ENCODE data around the gene TTLL10. TPM values are rescaled to one million over a fixed set of nuclear protein-coding genes. Genes with fewer than 3 reads are reported as not detected.

Gene TTLL10
- polyA plus RNA-seq, 3 donors = 0.29 to 0.71 (median 0.58) TPM

- DNase-seq (ENCODE audit: low read depth in 3 of 3, low spot score in 2 of 3) = no peak
These were observed 69.0 kb downstream of the TTLL10 start for GRCh38 chr1:1242461-1243265.

GRCh38 chr1:1243266-1243660 is 69.6 kb downstream of the TTLL10 start:
- no peak for DNase-seq (ENCODE audit: low read depth in 3 of 3, low spot score in 2 of 3)

GRCh38 chr1:1243807-1244191 is 70.1 kb downstream of the TTLL10 start:
- no peak for DNase-seq (ENCODE audit: low read depth in 3 of 3, low spot score in 2 of 3)

DNA sequence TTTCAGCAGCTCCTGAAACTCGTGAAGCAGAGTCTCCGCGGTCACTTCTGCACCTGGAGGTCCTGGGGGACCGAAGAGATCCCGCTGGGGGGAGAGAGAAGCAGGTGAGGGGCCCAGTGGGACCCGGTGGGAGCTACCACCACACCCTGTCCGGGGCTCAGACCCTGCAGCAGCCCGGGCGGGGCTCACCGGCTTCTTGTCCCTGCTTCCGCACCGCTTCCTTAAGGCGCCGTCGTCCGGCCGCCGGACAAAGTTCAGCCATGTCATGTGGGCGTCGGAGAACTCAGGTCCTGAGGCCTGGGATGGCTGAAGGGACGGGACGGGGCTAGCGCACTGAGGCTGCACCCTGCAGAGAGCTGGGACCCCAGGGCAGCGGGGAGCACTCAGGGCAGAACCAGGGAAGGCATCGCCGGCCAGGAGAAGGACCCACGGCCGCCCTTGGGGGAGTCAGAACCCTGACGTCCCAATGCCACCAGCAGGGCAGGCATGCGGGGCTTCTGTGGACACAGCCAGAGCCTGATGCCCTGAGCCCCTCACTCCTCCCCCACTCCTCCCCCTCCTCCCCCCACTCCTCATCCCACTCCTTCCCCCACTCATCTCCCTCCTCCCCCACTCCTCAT is 70.6 kb downstream of the TTLL10 start:
- no peak for DNase-seq (ENCODE audit: low read depth in 3 of 3, low spot score in 2 of 3)

DNA sequence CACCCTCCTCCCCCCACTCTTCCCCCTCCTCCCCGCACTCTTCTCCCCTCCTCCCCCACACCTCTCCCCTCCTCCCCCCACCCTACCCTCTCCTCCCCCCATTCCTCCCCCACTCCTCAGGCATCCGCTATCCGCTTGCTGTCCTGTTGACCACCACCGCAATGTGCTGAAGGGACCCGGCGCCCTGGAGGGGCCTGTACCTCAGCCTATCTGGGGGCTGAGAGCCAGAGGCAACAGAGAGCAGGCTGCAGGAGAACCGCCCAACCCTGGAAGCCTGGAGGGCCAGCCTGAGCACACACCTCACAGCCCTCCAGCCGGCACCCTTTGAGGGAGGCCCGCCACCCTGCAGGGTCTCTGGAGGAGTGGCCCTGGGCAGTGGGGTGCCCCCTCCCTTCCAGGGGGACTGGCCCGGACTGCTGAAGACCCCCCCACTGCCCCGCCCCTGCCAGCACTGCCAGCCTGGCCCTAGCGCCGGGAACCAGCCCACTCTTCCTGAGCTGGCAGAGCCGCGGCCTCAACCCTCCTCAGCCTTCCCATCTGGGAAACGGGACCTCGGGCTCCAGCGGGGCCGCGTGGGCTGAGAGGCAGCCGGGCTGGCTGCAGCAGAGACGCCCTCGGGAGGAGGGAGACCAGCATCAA is 71.6 kb downstream of the TTLL10 start:
- no peak for DNase-seq (ENCODE audit: low read depth in 3 of 3, low spot score in 2 of 3)

DNA sequence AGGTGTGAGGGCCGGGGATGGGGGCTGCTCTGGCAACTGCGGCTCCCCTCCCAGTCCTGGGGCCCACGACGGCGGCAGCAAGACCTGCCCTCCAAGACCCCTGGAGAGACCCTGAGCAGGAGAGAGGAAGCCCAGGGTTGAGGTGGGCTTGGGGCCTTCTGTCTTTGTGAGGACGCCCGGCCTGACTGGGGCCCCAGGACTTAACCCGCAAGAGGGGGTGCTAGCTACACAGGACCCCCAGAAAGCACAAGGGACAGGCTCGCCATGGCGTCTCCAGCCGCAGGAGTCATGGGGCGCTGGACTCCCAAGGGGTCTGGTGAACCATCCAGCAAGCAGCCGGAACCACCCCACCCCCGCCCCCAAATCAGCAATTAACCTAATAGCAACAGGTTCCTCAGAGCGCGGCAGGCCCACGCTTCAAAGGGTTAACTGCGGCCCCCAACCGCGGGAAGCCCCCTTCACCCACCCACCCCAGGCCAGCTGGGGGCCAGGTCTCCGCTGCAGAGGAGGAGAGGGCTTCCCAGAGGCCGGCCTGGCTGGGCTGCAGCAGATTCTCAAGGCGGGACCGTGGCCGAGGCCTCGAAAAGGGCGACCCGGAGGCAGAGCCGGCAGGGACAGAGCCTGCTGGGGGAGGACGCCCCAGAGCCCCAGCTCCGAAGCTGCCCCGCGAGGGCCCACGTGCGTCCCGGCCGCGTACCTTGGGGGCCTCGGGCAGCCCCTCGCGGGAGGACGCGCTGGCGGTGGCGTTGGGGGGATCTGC is 72.3 kb downstream of the TTLL10 start:
- DNase-seq (ENCODE audit: low read depth in 3 of 3, low spot score in 2 of 3) = no peak

DNA sequence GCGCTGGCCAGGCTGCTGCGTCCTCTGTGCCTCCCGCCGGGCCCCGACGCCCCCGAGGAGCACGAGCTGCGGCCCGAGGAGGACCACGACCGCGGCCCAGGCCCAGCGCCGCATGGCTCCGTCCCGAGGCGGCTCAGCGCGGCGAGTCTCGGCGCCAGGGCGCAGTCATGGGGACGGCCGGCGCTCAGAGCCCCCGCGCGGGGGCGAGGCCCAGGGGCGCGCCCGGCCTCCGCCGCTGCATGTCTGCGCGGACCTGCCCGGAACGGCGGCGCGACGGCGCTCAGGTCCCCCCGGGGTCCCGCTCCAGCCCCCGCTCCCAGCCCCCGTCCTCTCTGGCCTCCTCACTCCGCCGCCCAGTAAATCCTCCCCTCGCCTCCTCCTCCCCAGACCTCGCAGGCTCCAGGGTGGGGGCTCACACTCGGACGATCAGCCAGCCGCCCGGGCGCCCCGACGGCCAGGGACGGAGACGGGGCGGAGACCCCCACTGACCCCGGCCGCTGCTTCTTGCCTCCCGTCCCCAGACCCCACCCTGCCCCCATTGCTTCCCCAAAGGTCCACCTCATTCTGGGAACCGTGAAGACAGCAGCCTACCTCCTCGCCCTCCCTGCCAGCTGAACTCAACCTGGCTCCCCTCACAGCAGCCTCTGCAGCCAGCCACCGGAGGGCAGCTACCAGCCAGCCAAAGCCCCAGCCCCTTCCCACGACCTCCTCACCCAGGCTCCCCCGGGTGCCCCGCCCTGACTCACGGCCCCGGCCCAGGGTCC is 73.1 kb downstream of the TTLL10 start, which contains the start of gene C1QTNF12:
Gene C1QTNF12 (minus strand): TSS at position 146 of the 764 bp plus-strand sequence. CDS start 32 bp downstream, at position 114.
- DNase-seq (ENCODE audit: low read depth in 3 of 3, low spot score in 2 of 3) = no peak

DNA sequence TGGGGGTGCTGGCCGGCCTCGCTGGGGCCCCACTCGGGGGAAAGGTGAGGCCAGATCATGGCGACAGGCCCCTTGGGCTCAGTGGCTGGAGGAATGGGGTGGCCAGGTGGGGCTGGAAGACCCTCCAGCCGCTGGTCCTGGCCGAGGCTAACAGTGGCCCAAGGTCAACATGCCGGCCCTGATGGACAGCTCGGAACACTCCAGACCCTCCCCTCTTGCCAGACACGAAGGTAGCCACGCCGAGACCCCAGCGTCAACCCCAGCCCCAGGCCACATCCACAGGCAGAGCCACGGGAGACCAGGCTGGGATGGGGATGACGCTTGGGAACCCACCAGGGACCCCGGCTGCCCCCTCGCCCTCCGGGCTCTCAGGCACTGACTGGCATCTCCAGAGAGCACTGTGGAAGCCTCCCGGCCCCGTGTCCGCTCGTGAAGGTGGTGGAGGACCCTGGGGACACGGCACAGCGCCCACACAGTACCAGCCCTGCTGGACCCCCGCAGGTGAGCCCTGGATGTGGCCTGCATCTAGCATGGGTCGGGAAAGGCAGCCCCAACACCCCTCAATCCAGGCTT is 73.7 kb downstream of the TTLL10 start:
- DNase-seq (ENCODE audit: low read depth in 3 of 3, low spot score in 2 of 3) = no peak

Other genes with a start within 250 kb of the TTLL10 start
- gene SAMD11, start 250.0 kb upstream of the TTLL10 start, polyA plus RNA-seq (ENCODE audit: insufficient read length in 3 of 3) = 10 to 100 TPM; 39.9 to 43.0 (median 42.7) TPM
- gene NOC2L, start 214.6 kb upstream of the TTLL10 start, polyA plus RNA-seq (ENCODE audit: insufficient read length in 3 of 3) = 10 to 100 TPM; 56.1 to 60.0 (median 59.4) TPM
- 1 to 10 TPM; 6.5 to 8.0 (median 6.5) TPM for gene KLHL17, start 213.3 kb upstream of the TTLL10 start, polyA plus RNA-seq (ENCODE audit: insufficient read length in 3 of 3)
- gene PLEKHN1, start 207.4 kb upstream of the TTLL10 start, polyA plus RNA-seq (ENCODE audit: insufficient read length in 3 of 3) = under 1 TPM; 0.17 to 0.27 (median 0.22) TPM
- under 1 TPM in 2 of 3 donors, not detected in 1; 0.17 to 0.21 TPM for gene PERM1, start 191.8 kb upstream of the TTLL10 start, polyA plus RNA-seq (ENCODE audit: insufficient read length in 3 of 3)
- 10 to 100 TPM; 13.6 to 17.3 (median 16.1) TPM for gene HES4, start 173.8 kb upstream of the TTLL10 start, polyA plus RNA-seq (ENCODE audit: insufficient read length in 3 of 3)
- 10 to 100 TPM in 2 of 3 donors, 1 to 10 TPM in 1; 9.4 to 15.0 (median 10.7) TPM for gene ISG15, start 160.4 kb upstream of the TTLL10 start, polyA plus RNA-seq (ENCODE audit: insufficient read length in 3 of 3)
- gene AGRN, start 153.8 kb upstream of the TTLL10 start, polyA plus RNA-seq (ENCODE audit: insufficient read length in 3 of 3) = 100 to 1,000 TPM; 178 to 219 (median 182) TPM
- under 1 TPM in 2 of 3 donors, not detected in 1; 0.29 to 0.40 TPM for gene RNF223, start 99.6 kb upstream of the TTLL10 start, polyA plus RNA-seq (ENCODE audit: insufficient read length in 3 of 3)
- 1 to 10 TPM; 5.3 to 7.0 (median 6.3) TPM for gene C1orf159, start 57.8 kb upstream of the TTLL10 start, polyA plus RNA-seq (ENCODE audit: insufficient read length in 3 of 3)
- under 1 TPM in 2 of 3 donors, not detected in 1; 0.33 to 0.68 TPM for gene TNFRSF18, start 32.7 kb downstream of the TTLL10 start, polyA plus RNA-seq (ENCODE audit: insufficient read length in 3 of 3)
- 1 to 10 TPM in 1 of 3 donors, under 1 TPM in 2; 0.74 to 1.9 (median 0.93) TPM for gene TNFRSF4, start 40.3 kb downstream of the TTLL10 start, polyA plus RNA-seq (ENCODE audit: insufficient read length in 3 of 3)
- 100 to 1,000 TPM; 109 to 126 (median 123) TPM for gene SDF4, start 58.1 kb downstream of the TTLL10 start, polyA plus RNA-seq (ENCODE audit: insufficient read length in 3 of 3)
- gene B3GALT6, start 58.4 kb downstream of the TTLL10 start, polyA plus RNA-seq (ENCODE audit: insufficient read length in 3 of 3) = 10 to 100 TPM; 15.2 to 18.8 (median 18.4) TPM
- 1 to 10 TPM; 7.0 to 8.6 (median 7.4) TPM for gene C1QTNF12, start 72.8 kb downstream of the TTLL10 start, polyA plus RNA-seq (ENCODE audit: insufficient read length in 3 of 3)
- gene UBE2J2, start 100.0 kb downstream of the TTLL10 start, polyA plus RNA-seq (ENCODE audit: insufficient read length in 3 of 3) = 10 to 100 TPM; 40.5 to 42.7 (median 42.1) TPM
- 1 to 10 TPM; 2.1 to 2.6 (median 2.4) TPM for gene SCNN1D, start 106.6 kb downstream of the TTLL10 start, polyA plus RNA-seq (ENCODE audit: insufficient read length in 3 of 3)
- gene ACAP3, start 134.1 kb downstream of the TTLL10 start, polyA plus RNA-seq (ENCODE audit: insufficient read length in 3 of 3) = 10 to 100 TPM; 15.1 to 18.0 (median 16.1) TPM
- gene PUSL1, start 134.7 kb downstream of the TTLL10 start, polyA plus RNA-seq (ENCODE audit: insufficient read length in 3 of 3) = 1 to 10 TPM; 5.4 to 6.3 (median 5.8) TPM
- gene INTS11, start 150.8 kb downstream of the TTLL10 start, polyA plus RNA-seq (ENCODE audit: insufficient read length in 3 of 3) = 10 to 100 TPM; 85.7 to 89.1 (median 87.4) TPM
- 10 to 100 TPM in 2 of 3 donors, 1 to 10 TPM in 1; 9.1 to 12.9 (median 10.1) TPM for gene CPTP, start 150.9 kb downstream of the TTLL10 start, polyA plus RNA-seq (ENCODE audit: insufficient read length in 3 of 3)
- under 1 TPM; 0.21 to 0.29 (median 0.24) TPM for gene TAS1R3, start 157.4 kb downstream of the TTLL10 start, polyA plus RNA-seq (ENCODE audit: insufficient read length in 3 of 3)
- gene DVL1, start 175.5 kb downstream of the TTLL10 start, polyA plus RNA-seq (ENCODE audit: insufficient read length in 3 of 3) = 10 to 100 TPM; 21.5 to 27.5 (median 24.5) TPM
- 100 to 1,000 TPM; 145 to 157 (median 156) TPM for gene MXRA8, start 184.7 kb downstream of the TTLL10 start, polyA plus RNA-seq (ENCODE audit: insufficient read length in 3 of 3)
- gene AURKAIP1, start 201.3 kb downstream of the TTLL10 start, polyA plus RNA-seq (ENCODE audit: insufficient read length in 3 of 3) = 10 to 100 TPM; 51.9 to 65.7 (median 55.1) TPM
- 100 to 1,000 TPM; 183 to 230 (median 206) TPM for gene CCNL2, start 225.5 kb downstream of the TTLL10 start, polyA plus RNA-seq (ENCODE audit: insufficient read length in 3 of 3)
- gene MRPL20, start 233.4 kb downstream of the TTLL10 start, polyA plus RNA-seq (ENCODE audit: insufficient read length in 3 of 3) = 100 to 1,000 TPM; 107 to 136 (median 117) TPM
- gene ANKRD65, start 247.4 kb downstream of the TTLL10 start, polyA plus RNA-seq (ENCODE audit: insufficient read length in 3 of 3) = 10 to 100 TPM in 1 of 3 donors, 1 to 10 TPM in 2; 5.0 to 19.7 (median 7.1) TPM